Subcutaneous abdominal adipose tissue (tissue), 5 donors: ENCODE results near the gene ANKRD10.
A peak's percentile ranks its signal among the peaks of the same experiment; 100 is the strongest.

Experiments
- H3K27ac ChIP-seq: one replicate; pipeline ENCODE4 v1.7.0; 2013; ENCODE audit warnings: low read depth, mild to moderate bottlenecking, inconsistent platforms, low read length, moderate library complexity
- H3K27me3 ChIP-seq, 5 donors: one replicate each; pipeline ENCODE4 v1.7.0; 2013; ENCODE audit warnings: low read length in 5 of 5, inconsistent platforms in 1 of 5; ENCODE audit not compliant: control insufficient read depth in 5 of 5, insufficient read depth in 4 of 5
- H3K36me3 ChIP-seq, 5 donors: one replicate each; pipeline ENCODE4 v1.7.0; 2013; ENCODE audit warnings: low read length in 5 of 5; ENCODE audit not compliant: control insufficient read depth in 5 of 5, insufficient read depth in 5 of 5
- H3K4me1 ChIP-seq, 5 donors: one replicate each; pipeline ENCODE4 v1.7.0; 2013; ENCODE audit warnings: low read length in 5 of 5, mild to moderate bottlenecking in 3 of 5, moderate library complexity in 1 of 5; ENCODE audit not compliant: control insufficient read depth in 5 of 5, insufficient read depth in 5 of 5
- H3K4me3 ChIP-seq, 5 donors: one replicate each; pipeline ENCODE4 v1.7.0; 2013; ENCODE audit warnings: low read length in 5 of 5, low read depth in 1 of 5
- H3K9ac ChIP-seq, 5 donors: one replicate each; pipeline ENCODE4 v1.7.0; 2013; ENCODE audit warnings: low read length in 5 of 5, mild to moderate bottlenecking in 4 of 5, moderate library complexity in 3 of 5
- H3K9me3 ChIP-seq, 5 donors: one replicate each; pipeline ENCODE4 v1.7.0; 2013; ENCODE audit warnings: low read length in 5 of 5; ENCODE audit not compliant: control insufficient read depth in 5 of 5
- donor health status: healthy.
- donor health status: healthy.
- donor health status: healthy.
- donor health status: healthy.
- donor health status: healthy.

Gene ANKRD10

GRCh38 chr13:110888390-110888789 lies 26.5 kb downstream of the ANKRD10 start:
- H3K4me3 ChIP-seq, result no peak overlapping the region
- no peaks in the 10 kb centered on the region for H3K9me3 ChIP-seq
- peak overlapping the region in 2 of 5 donors; percentile 38 to 52 for H3K9ac ChIP-seq
- H3K36me3 ChIP-seq, result peaks cover under 1 to 10% (median 8%) of the 10 kb centered on the region in 5 donors
- peak overlapping the region; percentile 66 for H3K27ac ChIP-seq
- H3K4me1 ChIP-seq, result peaks cover 0 to 38% (median 28%) of the 10 kb centered on the region in 5 donors
- H3K27me3 ChIP-seq, result no peaks in the 10 kb centered on the region

GRCh38 chr13:110887597-110888333 lies 27.1 kb downstream of the ANKRD10 start:
- no peaks in the 10 kb centered on the region for H3K27me3 ChIP-seq
- H3K36me3 ChIP-seq, result peaks cover 0 to 5% (median 2%) of the 10 kb centered on the region in 5 donors
- H3K9me3 ChIP-seq, result no peaks in the 10 kb centered on the region
- H3K4me1 ChIP-seq, result peaks cover 0 to 38% (median 28%) of the 10 kb centered on the region in 5 donors
- H3K27ac ChIP-seq, result peak overlapping the region; percentile 66
- H3K9ac ChIP-seq, result peak overlapping the region in 2 of 5 donors; percentile 5 to 38
- H3K4me3 ChIP-seq, result no peak overlapping the region

GRCh38 chr13:110886870-110887596 lies 27.8 kb downstream of the ANKRD10 start:
- Histone ChIP-seq H3K9ac (no peak overlapping the region), H3K27me3 (no peaks in the 10 kb centered on the region), H3K36me3 (no peaks in the 10 kb centered on the region), H3K4me3 (no peak overlapping the region), H3K4me1 (peaks cover 0 to 44% (median 28%) of the 10 kb centered on the region in 5 donors), H3K27ac (peak overlapping the region; percentile 66), H3K9me3 (no peaks in the 10 kb centered on the region)

- H3K27ac ChIP-seq, result no peak overlapping the region
- H3K9me3 ChIP-seq, result no peaks in the 10 kb centered on the region
- H3K36me3 ChIP-seq, result no peaks in the 10 kb centered on the region
- H3K4me3 ChIP-seq, result no peak overlapping the region
- H3K27me3 ChIP-seq, result no peaks in the 10 kb centered on the region
- H3K4me1 ChIP-seq, result peaks cover 0 to 52% (median 32%) of the 10 kb centered on the region in 5 donors
- no peak overlapping the region for H3K9ac ChIP-seq
Measured at GRCh38 chr13:110885966-110886869, 28.7 kb downstream of the ANKRD10 start.

GRCh38 chr13:110885516-110885915 lies 29.4 kb downstream of the ANKRD10 start:
- no peak overlapping the region for H3K9ac ChIP-seq
- no peak overlapping the region for H3K4me3 ChIP-seq
- no peak overlapping the region for H3K27ac ChIP-seq
- H3K4me1 ChIP-seq, result peaks cover 0 to 45% (median 26%) of the 10 kb centered on the region in 5 donors
- H3K36me3 ChIP-seq, result no peaks in the 10 kb centered on the region
- H3K9me3 ChIP-seq, result no peaks in the 10 kb centered on the region
- H3K27me3 ChIP-seq, result no peaks in the 10 kb centered on the region

- H3K4me1 ChIP-seq, result peaks cover 0 to 35% (median 25%) of the 10 kb centered on the region in 5 donors
- H3K27me3 ChIP-seq, result no peaks in the 10 kb centered on the region
- peaks cover 0 to 3% (median 3%) of the 10 kb centered on the region in 5 donors for H3K36me3 ChIP-seq
- no peak overlapping the region for H3K27ac ChIP-seq
- no peak overlapping the region for H3K4me3 ChIP-seq
- no peak overlapping the region for H3K9ac ChIP-seq
- no peaks in the 10 kb centered on the region for H3K9me3 ChIP-seq
Measured at GRCh38 chr13:110884517-110884916, 30.4 kb downstream of the ANKRD10 start.

GRCh38 chr13:110883542-110883941 lies 31.3 kb downstream of the ANKRD10 start:
- Histone ChIP-seq H3K9me3 (no peaks in the 10 kb centered on the region), H3K4me1 (peaks cover 0 to 26% (median 19%) of the 10 kb centered on the region in 5 donors), H3K4me3 (no peak overlapping the region), H3K27ac (no peak overlapping the region), H3K9ac (no peak overlapping the region), H3K27me3 (no peaks in the 10 kb centered on the region), H3K36me3 (peaks cover 0 to 6% (median 5%) of the 10 kb centered on the region in 5 donors)

- H3K9ac ChIP-seq, result no peak overlapping the region
- no peak overlapping the region for H3K27ac ChIP-seq
- H3K4me1 ChIP-seq, result peaks cover 0 to 21% (median 14%) of the 10 kb centered on the region in 5 donors
- H3K27me3 ChIP-seq, result no peaks in the 10 kb centered on the region
- no peaks in the 10 kb centered on the region for H3K9me3 ChIP-seq
- no peak overlapping the region for H3K4me3 ChIP-seq
- peaks cover 0 to 6% (median 5%) of the 10 kb centered on the region in 5 donors for H3K36me3 ChIP-seq
Measured at GRCh38 chr13:110882972-110883371, 31.9 kb downstream of the ANKRD10 start.

GRCh38 chr13:110881839-110882627 lies 32.8 kb downstream of the ANKRD10 start:
- peaks cover 0 to 6% (median 5%) of the 10 kb centered on the region in 5 donors for H3K36me3 ChIP-seq
- no peaks in the 10 kb centered on the region for H3K9me3 ChIP-seq

More at GRCh38 chr13:110881839-110882627, 32.8 kb downstream of the ANKRD10 start:
- peaks cover 0 to 14% (median 5%) of the 10 kb centered on the region in 5 donors for H3K4me1 ChIP-seq
- peak overlapping the region; percentile 38 for H3K27ac ChIP-seq
- H3K4me3 ChIP-seq, result no peak overlapping the region
- no peaks in the 10 kb centered on the region for H3K27me3 ChIP-seq
- H3K9ac ChIP-seq, result no peak overlapping the region
